OCI-M2 (cell line): ENCODE results near the gene IMPG2.

Experiments used
- DNase-seq: peaks from one replicate; lab custom pipeline; 2025; ENCODE audit not compliant: unreplicated experiment; lab: John Stamatoyannopoulos, UW

The IMPG2 gene

GRCh38 chr3:101189796-101190195 is 130.6 kb downstream of the IMPG2 start:
- DNase-seq = no peak

GRCh38 chr3:101189176-101189575 is 131.2 kb downstream of the IMPG2 start:
- no peak for DNase-seq

- DNase-seq = no peak
Observed at GRCh38 chr3:101185341-101185740, 135.0 kb downstream of the IMPG2 start.

- DNase-seq = no peak
Observed at GRCh38 chr3:101184111-101184510, 136.3 kb downstream of the IMPG2 start.

GRCh38 chr3:101183151-101183550 is 137.2 kb downstream of the IMPG2 start:
- no peak for DNase-seq

GRCh38 chr3:101182734-101183133 is 137.6 kb downstream of the IMPG2 start:
- no peak for DNase-seq

GRCh38 chr3:101181801-101182200 is 138.6 kb downstream of the IMPG2 start:
- no peak for DNase-seq

GRCh38 chr3:101179637-101180036 is 140.7 kb downstream of the IMPG2 start:
- DNase-seq = no peak

GRCh38 chr3:101177577-101177976 is 142.8 kb downstream of the IMPG2 start:
- no peak for DNase-seq
